Lower leg skin (tissue), 4 donors: ENCODE results near the gene PBX1. TPM values are rescaled to one million over a fixed set of nuclear protein-coding genes. Genes with fewer than 3 reads are reported as not detected.

Experiments used
- DNase-seq, 2 donors: peaks; one replicate each; pipeline ENCODE4 v3.0.0-alpha.2; 2019; ENCODE audit warnings: low spot score in 2 of 2
- H3K4me3 ChIP-seq: fragments of 200-600 bp; sonication (generic); 2 replicates; pipeline ENCODE4 v1.5.1; 2017; ENCODE audit warnings: mild to moderate bottlenecking, low read depth; ENCODE audit not compliant: poor library complexity, severe bottlenecking
- CTCF ChIP-seq, 3 donors: fragments of 450-650 bp; IDR thresholded peaks; one replicate each; pipeline ENCODE4 v1.5.1; 2016; ENCODE audit warnings: antibody characterized with exemption in 3 of 3, mild to moderate bottlenecking in 3 of 3, moderate library complexity in 2 of 3
- POLR2A ChIP-seq, 2 donors: fragments of 450-650 bp; IDR thresholded peaks; one replicate each; pipeline ENCODE4 v1.6.1; 2016 to 2017; ENCODE audit warnings: antibody characterized with exemption in 2 of 2, mild to moderate bottlenecking in 1 of 2, moderate library complexity in 1 of 2
- WGBS, 2 donors: methylation state at CpG; one replicate each; pipeline ENCODE4 v1.1.5; 2018; 5-methylcytosine and 5-hydroxymethylcytosine counted together
- intact Hi-C: fragments of 100-400 bp; cut with DNase I; formaldehyde crosslinking; loops from one replicate; pipeline ENCODE4 v1.15.0; 2023; ENCODE audit warnings: low total_unique reads
- total RNA-seq, 4 donors: library from RNA; depleted of rRNA; stranded (reverse); fragments of >200 nt; gene quantifications; one replicate each; pipeline ENCODE4 v1.1.0, GENCODE V29; 2016

The PBX1 gene
- total RNA-seq, 4 donors from 2014 or later: 10.0 to 24.1 (median 15.4) TPM

- TF ChIP-seq POLR2A (IDR thresholded peaks at IDR 0.05) (no peak), CTCF (IDR thresholded peaks at IDR 0.05) (no peak)
- intact Hi-C loops: no loop called here
- no peak overlapping the region for H3K4me3 ChIP-seq
- no peak for DNase-seq
- 87 to 100% methylated on average over 1 of the region's 1 CpG for WGBS, 2 donors
Observed at GRCh38 chr1:164857439-164857838, 298.5 kb downstream of the PBX1 start.

DNA sequence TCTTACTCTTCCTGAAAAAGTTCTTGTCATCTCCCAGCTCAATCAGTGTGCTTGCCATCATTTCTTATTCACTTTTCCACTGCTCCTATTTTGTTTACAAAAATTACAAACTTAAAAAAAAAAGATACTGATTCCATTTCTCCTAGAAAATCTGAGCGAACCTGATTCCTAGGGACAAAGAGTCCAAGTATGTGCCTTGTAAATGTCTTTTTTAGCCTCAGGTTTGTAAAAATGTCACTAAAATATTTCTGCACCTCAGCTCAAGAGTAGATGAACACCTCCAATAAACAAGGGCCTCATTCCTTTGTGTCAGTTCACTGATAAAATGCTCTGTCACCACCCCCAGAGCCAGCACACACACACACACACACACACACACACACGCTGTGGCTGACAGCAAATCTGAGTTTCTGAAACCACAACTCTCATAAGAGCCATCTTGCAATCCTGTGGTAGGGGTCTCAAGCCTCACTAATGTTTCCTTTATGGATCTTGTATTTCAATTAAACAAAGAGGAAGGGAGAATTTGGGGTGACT is 299.2 kb downstream of the PBX1 start:
- intact Hi-C loops: no loop called here
- H3K4me3 ChIP-seq: no peak overlapping the region
- TF ChIP-seq POLR2A (IDR thresholded peaks at IDR 0.05) (no peak), CTCF (IDR thresholded peaks at IDR 0.05) (no peak)
- WGBS, 2 donors: 88 to 97% methylated on average over 2 of the region's 2 CpGs
- no peak for DNase-seq

GRCh38 chr1:164861632-164862031 is 302.6 kb downstream of the PBX1 start:
- H3K4me3 ChIP-seq: no peak overlapping the region
- TF ChIP-seq CTCF (IDR thresholded peaks at IDR 0.05): no peak
- TF ChIP-seq POLR2A (IDR thresholded peaks at IDR 0.05): no peak
- intact Hi-C loops: no loop called here
- no peak for DNase-seq

DNA sequence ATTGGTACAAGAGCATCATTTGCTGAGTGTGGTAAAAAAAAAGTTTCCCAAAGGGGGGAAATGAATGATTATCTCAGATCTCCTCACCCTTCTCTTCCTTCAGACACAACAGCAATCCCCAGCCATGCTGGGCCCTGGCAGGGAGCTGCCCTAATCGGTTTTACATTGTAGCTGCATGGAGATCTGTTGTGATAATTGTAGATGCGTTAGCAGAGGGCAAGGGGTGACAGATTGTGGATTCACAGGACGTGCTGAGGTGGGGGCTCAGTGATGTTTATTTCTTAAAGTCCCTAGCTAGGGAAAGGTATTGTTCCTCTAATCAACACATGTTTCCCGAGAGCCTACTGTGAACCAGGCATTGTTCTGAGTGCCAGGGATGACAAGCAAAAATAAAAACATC is 304.1 kb downstream of the PBX1 start:
- no peak for DNase-seq
- WGBS, 2 donors: 74% methylated on average over 4 of the region's 4 CpGs
- intact Hi-C loops: no loop called here
- H3K4me3 ChIP-seq: no peak overlapping the region
- no peak for TF ChIP-seq POLR2A (IDR thresholded peaks at IDR 0.05)
- TF ChIP-seq CTCF (IDR thresholded peaks at IDR 0.05): no peak

GRCh38 chr1:164864161-164864560 is 305.2 kb downstream of the PBX1 start:
- intact Hi-C loops: no loop called here
- no peak for TF ChIP-seq CTCF (IDR thresholded peaks at IDR 0.05)
- TF ChIP-seq POLR2A (IDR thresholded peaks at IDR 0.05): no peak
- WGBS, 2 donors: 87 to 90% methylated on average over 3 of the region's 3 CpGs

DNA sequence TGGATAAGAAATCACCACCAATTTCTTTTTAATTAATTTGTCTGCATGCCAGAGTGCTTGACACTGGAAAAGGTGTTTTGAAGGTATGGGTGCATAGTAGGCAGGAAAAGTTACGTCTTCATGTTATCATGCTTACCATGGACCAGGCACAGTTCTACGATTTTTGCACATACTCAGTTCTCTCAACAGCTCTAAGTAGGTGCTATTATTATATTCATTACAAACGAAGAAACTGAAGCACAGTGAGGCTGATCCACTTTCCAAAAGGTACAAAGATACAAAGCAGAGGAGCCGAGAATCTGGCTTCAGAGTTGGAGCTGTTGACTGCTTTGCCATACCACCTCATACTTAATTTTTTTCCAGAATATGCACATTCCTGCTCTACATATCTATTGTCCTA is 306.4 kb downstream of the PBX1 start:
- TF ChIP-seq CTCF (IDR thresholded peaks at IDR 0.05): no peak
- TF ChIP-seq POLR2A (IDR thresholded peaks at IDR 0.05): no peak

More at GRCh38 chr1:164864161-164864560, 305.2 kb downstream of the PBX1 start:
- no peak for DNase-seq
- no peak overlapping the region for H3K4me3 ChIP-seq

More for the DNA sequence above, 306.4 kb downstream of the PBX1 start:
- no peak for DNase-seq
- no peak overlapping the region for H3K4me3 ChIP-seq
- WGBS, 2 donors: 82 to 89% methylated on average over 4 of the region's 4 CpGs
- intact Hi-C loops: no loop called here
